ENCODE results near the gene PHYHIPL.
"Not testable (repeated sequence)": the region's sequence is repeated elsewhere in the genome, so short reads cannot be mapped to it uniquely, and the experiment has no call there.

PHYHIPL gene

DNA sequence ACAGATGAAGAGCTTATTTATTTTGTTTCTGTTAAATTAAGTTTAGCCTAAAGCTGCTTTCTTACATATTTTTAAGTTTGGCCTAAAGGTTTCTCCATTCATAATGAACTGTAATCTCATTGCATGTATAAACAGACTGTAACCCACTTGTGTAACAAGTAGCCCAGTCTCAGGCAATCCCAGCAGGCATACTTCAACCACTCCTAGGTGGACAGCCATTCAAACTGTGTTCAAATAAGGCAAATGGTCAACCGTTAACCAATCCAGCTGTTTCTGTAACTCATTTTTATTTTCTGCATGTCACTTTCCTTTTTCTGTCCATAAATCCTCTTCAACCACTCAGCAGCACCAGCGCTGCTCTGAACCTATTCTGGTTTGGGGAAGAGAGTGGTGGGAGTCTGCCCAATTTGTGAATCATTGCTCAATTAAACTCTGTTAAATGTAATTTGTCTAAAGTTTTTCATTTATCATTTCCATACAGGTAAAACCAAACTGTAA, 35.9 kb downstream of the PHYHIPL start:
- no peak for DNase-seq

DNA sequence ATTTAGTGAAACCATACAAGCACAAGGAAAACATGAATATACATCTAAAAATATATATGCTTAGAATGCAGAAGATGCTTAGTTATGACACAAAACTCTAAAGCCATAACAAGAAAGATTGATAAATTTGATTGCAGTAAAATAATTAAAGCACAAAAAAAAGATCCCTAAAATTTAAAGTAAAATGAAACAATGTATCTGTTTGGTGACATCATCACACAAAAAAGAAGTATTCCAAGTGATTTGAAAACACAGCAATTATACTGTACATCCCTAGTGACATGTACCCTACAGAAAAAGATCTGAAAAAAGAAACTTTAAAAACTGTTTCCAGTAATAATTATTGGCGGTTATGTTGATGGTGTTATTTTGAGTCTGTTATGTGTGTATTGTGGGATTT, 37.7 kb downstream of the PHYHIPL start:
- DNase-seq, result no peak

DNA sequence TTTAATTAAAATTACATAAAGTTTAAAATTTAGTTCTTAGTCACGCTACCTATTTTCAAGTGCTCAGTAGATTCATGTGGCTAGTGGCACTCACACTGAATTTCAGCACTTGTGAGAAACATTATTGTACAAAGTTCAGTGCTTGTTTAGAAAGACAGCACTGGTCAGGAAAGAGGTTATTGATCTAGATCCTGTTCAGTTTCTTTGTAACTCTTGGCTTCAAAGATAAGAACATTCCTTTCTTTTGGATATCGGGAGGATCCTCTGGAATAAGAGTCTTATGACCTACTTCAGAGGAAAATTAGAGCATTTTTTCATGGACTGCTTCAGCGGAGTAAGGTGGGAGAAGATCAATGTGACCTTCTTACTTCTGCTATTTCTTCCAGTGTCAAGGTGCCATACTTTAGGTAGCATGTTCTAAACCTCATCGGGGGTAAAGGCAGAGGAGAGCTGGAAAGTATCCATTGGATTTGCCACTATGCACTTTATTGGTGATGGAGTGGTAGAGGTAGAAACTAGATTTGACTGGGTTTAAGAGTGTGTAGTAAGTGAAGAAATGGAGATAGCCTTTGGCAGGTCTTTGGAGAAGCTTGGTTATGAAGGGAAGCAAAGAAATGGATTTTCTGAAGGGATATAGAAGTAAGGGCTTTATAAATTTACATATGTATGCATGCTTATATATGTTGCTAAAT, 39.9 kb downstream of the PHYHIPL start:
- no peak for DNase-seq

DNA sequence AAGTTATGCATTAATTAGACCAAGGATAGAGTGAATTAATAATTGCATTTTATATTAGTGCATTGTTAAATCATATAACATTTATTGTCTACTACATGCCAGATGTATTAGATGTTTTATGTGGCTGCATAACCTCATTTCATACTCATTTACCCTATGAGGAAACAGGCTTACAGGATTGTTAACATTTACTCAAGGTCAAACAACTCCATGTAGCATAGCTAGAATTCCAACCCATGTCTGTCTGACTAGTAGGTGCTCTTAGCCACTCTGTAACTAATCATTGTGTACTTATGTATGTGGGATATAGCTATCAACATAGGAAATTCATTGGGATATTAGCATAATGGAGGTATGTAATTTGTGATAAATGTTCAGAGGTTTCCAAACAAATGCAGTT, 46.3 kb downstream of the PHYHIPL start:
- no peak for DNase-seq

DNA sequence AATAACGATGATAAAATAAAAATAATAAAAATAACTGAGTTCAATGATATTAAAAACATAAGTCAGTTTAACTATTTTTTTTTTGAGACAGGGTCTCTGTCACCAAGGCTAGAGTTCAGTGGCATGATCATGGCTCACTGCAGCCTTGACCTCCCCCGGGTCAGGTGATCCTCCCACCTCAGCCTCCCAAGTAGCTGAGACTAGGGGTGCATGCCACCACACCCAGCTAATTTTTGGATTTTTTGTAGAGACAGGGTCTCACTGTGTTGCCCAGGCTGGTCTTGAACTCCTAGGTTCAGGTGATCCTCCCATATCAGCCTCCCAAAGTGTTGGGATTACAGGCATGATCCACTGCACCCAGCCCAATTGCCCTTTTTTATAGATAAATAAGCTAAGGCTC, 47.2 kb downstream of the PHYHIPL start:
- not testable (repeated sequence) for DNase-seq

DNA sequence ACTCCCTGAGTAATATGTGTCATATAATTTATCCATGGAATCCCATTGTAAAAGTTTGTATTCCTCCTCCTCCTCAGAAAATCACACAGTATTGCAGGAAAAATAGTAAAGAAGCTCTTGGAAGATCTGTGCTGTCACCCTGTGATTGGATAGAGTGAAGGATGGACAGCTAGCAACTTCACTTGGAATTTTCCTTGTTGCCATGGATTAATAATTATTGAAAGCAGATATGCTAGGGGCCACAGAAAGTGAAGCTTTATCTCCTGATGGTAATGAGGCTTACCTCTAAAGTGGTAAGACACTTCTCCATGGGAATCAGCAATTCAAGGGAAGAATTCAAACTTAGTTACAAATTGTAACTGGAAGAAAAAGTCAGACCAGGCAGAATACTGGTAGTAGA, 48.8 kb downstream of the PHYHIPL start:
- DNase-seq, result no peak

DNA sequence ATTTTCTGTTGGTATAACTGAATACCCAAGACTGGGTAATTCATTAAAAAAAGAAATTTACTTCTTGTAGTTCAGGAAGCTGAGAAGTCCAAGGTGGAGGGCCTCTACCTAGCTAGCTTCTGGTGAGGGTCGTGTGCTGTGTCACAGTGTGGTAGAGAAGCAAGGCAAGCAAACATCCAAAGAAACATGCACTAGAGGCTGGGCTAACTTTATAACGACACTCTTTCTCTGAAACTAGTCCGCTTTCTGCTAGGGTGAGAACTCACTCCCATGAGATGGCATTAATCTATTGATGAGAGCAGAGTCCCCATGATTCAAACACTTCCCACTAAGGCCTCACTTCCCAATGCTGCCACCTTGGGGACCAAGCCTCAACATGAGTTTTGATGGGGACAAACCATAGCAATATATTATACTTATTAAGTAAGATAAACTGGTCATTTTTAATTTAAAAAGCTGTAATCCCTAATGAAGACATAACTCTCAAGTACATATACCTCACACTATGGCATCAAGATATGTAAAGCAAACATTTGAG, 50.8 kb downstream of the PHYHIPL start:
- DNase-seq, result no peak

DNA sequence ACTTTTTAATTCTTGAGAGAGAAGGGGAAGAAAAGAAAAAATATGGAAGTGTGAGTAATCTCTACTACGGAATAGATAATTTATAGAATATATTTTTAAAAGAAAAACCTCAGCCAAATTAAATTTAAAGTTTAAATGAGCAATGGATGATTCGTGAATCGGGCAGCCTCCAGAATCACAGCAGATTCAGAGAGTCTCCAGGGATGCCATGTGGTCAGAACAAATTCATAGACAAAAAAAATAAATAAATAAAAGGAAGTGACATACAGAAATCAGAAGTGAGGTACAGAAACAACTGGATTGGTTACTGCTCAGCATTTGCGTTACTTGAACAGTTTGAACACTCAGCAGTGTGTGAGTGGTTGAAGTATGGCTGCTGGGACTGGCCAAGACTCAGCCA, 53.0 kb downstream of the PHYHIPL start:
- no peak for DNase-seq

DNA sequence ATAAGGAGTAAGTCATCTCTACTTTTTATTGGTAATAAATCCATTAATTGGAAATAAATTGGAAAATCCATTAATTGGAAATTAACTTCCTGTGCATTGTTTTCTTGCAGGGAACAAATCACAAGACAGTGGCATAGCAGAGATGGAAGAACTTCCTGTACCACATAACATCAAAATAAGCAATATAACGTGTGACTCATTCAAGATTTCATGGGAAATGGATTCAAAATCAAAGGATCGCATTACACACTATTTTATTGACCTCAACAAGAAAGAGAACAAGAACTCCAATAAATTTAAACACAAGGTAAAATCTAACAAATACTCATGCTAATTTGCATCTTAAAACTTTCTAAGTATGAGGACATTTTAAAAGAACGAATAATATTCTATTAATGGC, 57.8 kb downstream of the PHYHIPL start:
- no peak for DNase-seq

DNA sequence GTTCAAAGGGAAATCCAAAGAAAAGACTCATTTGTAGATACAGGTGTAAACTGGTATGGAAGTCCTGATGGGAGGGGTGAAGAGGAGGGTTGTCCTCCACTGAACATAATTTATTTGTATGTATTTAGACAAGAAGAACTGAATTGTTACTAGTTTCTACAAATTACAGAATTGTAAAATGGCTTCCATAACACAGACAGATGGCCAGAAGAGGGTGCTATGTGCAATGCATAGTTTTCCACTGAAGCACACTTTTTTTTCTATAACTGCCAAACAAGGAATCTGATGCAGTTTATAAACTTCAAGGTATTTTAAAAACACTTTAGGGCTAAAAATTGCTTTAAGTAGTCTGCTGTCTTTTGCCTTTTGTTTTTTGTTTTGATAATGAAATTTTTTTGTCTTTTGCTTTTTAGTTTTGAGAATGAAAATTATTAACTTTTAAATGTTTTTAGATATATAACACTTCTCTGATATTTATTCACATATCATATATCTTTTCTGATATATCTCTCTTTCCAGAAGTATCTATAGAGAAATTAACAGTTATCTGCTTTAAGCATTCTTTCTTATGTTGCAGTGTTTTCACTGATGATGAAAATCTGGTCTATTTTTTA, 58.5 kb downstream of the PHYHIPL start:
- DNase-seq, result peak; percentile 22

DNA sequence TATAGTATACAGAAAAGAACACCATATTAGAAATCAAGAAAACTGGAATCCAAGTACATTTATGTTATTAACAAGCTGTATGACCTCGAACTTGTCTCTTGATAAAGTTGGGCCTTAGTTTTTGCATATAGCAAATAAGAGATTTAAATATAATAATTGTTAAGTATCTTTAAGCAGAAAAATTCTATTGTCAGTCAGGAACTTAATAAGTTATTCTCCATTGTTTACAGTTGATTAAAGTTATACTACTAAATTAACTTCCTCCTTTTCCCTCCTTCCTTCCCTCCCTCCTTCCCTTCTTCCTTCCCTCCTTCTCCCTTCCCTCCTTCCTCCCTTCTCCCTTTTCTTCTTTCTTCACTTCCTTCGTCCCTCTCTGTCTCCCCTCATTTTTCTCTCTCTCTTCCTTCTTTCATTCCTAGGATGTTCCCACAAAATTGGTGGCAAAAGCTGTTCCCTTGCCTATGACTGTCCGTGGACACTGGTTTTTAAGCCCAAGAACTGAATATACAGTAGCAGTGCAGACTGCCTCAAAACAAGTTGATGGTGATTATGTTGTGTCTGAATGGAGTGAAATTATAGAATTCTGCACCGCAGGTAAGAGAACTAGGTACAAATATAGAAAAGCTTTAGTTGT, 59.7 kb downstream of the PHYHIPL start:
- no peak for DNase-seq

DNA sequence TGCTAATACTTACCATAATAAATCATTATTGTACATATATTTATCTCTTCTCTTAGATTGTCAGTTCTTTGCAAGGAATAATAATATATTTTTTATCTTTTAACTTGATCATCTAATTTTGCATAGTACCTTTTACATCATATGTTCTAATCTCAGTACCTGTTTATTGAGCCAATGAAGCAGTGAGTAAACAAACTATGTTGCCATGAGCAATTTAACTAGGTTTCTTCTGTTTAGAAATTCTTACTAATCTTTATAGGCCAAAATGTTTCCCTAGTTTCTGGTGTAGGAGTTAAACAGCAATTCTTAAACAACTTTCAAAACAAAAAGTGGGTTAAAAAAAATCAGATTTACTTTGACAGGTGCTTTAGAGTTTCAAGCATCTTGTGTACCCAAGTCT, 61.3 kb downstream of the PHYHIPL start:
- DNase-seq, result no peak

DNA sequence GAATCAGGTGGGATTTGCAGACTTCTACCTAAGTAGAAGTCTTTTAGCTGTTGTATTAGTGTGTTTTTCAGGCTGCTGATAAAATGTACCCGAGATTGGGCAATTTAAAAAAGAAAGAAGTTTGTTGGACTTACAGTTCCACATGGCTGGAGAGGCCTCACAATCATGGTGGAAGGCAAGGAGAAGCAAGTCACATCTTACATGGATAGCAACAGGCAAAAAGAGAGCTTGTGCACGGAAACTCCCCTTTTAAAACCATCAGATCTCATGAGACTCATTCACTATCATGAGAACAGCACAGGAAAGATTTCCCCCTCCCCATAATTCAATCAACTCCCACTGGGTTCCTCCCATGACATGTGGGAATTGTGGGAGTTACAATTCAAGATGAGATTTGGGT, 62.7 kb downstream of the PHYHIPL start:
- not testable (repeated sequence) for DNase-seq

DNA sequence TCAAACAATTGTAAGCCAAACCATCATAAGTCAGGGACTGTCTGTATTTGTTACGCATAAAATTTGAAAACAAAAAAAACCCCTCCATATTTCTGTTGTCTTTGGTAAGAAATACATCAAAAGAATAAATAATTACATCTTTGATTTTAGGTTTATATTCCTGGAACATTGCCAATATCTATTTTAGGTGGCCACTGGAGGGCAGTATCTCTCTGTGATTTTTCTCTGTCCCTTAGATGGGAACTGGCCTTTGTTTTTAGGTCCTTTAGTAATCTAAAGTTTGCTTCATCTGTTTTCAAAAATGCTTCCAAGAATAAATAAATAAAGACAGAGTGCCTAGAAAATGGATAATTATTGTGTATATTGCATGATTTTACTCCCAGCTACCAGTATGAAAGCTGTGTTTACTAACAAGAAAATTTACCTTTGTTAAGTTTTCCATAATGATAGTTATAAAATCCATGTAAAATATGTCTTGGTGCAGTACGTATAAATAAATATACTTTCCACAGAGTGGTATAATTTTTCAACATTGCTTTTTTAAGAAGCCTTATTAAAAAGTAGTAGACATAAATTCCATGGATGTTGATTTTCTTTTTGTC, 64.2 kb downstream of the PHYHIPL start:
- peak; percentile 40 for DNase-seq

DNA sequence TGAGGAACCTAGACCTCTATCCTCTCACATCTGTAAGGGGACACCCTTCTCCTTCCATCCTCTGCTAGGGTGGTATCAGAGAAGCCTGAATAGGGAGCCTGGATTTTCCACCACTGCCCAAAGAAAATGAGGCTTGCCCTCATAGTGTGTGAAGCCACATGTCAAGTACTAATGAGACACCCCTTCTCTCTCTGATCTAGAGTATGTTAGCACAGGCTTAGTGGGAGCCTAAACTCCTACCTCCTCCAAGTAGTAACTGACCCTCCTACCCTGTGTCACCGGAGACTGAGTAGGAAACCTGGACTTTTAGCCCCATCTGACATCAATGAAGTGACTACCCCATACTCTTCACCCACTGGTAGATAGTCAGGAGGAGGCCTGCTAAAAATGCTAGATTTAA, 65.6 kb downstream of the PHYHIPL start:
- DNase-seq, result no peak

DNA sequence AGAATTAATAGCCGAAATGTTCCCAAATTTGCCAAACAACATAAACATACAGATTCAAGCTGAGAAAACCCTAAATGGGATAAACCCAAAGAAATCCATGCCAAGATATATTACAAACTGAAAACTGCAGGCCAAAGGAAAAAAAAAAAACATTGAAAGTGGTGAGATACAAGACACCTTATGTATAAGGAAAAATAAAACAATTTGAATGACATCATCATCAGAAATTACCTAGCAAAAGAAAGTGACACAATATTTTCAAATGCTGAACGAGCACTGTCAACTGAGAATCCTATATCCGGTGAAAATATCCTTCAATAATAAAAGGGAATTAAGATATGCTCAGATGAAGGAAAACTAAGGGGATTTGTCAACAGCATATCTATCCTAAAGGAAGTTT, 66.5 kb downstream of the PHYHIPL start:
- DNase-seq, result no peak

DNA sequence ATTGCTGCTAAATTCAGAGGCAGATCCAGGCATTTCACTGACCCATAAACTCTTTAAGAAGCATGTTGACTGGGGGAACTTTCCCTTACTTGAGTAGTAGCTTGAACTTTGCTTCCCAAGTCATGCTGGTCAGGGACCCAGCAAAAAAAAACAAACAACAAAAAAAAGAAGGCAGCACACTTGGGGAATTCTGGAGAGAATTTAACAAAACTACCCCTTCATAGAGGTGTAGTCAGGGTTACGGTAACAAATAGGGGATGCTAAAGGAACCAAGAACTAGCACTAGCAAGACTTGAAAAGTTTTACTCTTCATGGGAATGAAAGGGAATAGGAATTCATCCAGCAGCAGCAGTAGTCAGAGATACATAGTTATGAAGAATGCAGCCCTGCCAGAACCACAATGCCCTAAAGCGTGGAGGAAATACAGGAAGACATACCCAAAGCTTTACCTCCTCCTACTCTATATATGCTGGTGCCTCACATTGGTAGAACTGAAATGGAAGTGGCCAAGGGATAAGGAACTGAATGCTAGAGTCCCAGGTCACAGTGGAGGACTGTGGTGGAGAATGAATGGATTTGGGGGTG, 67.3 kb downstream of the PHYHIPL start:
- no peak for DNase-seq

DNA sequence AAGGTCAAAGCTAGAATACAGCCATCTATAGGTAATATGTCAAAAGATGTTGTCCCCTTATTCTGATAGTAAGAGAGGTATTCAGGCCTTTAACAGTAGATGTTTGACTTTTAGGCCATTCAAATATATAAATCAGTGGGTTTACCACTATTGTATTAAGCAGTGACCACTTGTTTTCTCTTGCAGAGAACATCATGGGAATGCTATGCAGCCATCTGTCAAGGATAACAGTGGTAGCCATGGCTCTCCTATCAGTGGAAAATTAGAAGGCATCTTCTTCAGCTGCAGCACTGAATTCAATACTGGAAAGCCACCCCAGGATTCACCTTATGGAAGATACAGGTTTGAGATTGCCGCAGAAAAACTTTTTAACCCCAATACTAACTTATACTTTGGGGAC, 68.4 kb downstream of the PHYHIPL start:
- no peak for DNase-seq

DNA sequence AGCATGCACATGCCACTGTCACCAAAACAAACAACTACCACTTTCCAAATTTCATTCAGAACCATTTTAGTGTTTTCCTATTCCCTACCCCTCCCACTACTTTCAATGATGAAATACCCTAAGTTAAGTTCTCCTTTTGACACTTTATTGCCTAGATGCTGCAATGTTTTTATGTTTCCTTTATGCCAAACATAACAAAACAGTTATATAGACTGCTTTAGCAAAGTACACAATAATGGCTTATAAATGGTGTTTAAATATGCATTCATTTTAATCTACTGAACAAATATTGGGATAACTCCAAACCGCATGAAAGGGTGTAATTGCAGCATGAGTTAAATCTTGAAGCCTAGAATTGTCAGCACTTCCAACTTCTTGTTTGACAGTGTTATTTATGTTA, 69.2 kb downstream of the PHYHIPL start:
- DNase-seq, result no peak

DNA sequence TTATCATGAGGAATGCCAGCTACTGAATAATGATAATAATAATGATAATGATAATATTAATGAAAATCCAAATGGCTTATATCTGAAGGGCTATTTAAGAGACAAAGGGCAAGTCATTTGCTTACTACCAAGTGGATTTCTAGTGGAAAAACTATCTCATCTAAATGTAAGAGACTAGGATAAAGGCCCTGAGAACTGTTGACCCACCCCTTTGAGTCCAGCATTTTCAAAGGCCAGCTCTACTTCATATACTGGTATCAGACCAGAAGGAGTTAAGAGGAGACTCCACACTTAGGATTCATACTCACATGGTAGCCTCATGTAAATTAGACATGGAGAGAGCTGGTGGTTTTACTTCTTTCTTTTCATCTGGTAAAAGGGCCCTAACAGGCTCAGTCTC, 76.0 kb downstream of the PHYHIPL start:
- no peak for DNase-seq

DNA sequence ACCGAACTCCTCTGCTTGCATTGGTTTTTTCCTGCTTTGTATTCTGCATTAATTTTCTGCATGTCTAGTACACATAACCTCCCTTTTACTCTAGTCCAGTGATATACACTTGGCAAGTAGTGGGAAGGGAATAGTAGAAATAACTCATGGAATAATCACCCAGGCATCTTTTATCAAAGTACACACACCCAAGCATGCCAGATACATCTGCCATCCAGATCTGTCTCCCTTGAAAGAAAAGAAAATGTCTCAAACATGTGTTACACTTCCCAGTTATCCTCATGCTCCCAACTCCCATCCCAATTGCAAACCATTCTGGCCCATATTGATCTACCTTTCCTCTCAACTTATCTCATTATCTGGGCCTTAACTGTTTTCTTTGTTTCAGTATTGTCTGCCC, 79.0 kb downstream of the PHYHIPL start:
- no peak for DNase-seq

DNA sequence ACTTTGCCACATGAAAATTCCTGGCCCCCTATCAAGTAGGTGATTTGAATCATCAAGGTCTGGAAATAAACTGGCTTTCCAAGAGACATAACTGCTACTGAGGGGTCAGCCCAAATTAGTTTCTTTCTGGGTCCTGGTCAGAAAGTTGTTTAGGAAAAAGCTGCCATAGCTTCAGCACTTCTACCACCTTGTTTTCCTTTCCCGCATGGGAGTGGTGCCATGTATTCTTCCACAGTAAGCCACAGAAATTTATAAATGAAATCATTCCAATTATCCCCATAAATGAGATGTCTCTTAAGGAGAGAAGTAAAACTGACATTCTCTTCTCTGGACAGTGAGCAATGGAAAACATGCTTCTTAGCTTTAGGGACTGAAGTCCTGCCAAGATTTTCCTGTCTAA, 80.8 kb downstream of the PHYHIPL start:
- DNase-seq, result no peak

DNA sequence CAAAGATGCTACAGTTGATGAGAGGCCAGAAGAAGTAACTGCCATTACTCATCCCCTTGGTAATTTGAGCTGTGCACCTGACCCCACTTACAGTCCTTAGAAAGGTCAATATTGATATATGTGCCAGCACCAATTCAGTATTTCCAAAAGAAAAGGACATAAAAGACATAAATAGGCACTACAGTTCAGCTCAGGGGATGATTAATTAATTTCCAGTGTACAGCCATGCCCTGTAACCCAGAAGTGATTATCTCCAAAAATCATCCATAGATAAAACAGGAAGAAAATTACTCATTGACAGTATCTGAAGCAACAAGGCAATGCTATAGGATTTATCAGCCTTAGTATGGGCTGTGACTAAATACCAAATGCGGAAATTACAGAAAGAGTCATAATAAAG, 82.4 kb downstream of the PHYHIPL start:
- peak; percentile 81 for DNase-seq
